ENCODE data around the gene SHB.

Gene SHB

GRCh38 chr9:38027714-38028113 is 41.3 kb downstream of the SHB start:
- DNase-seq (ENCODE audit: low read depth in 1 of 2, low spot score in 1 of 2), result no peak
- in situ Hi-C loops (cut with HindIII; ENCODE audit: low pct_unique_long_range_greater_than_20kb, low sequenced_read_pairs), result no loop called here
- no peak for TF ChIP-seq JUND (IDR thresholded peaks at IDR 0.05; ENCODE audit: low read depth)

DNA sequence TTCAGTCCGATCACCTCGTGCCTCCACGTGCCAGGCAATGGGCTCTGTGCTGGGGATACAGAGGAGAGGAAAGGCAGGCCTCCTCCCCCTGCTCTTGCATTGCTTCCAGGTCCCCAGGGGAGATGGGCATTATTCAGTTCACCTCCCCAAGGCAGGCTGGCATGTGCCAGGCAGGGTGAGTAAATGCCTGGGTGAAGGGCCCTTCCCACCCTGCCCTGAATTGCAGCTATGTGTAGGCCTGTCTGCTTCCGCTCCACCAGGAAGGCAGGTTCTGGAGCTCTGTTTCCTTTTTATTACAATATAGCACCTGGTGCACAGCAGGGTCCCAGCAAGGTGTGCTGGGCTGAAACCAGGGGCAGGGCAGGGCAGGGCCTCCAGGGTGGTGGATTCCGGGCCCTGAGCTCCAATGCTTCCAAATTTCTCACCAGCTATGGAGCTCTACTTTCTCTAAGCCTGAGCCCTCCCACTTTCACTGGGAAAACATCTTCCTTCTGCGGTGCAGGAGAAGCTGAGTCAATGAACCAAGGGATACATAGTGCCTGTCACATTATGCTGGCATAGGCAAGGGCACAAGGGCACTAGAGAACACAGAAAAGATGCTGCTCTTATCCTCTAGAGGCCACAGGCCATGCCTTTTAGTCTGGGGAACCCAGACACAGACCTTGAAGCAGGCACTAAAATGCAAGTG is 42.0 kb downstream of the SHB start:
- no peak for TF ChIP-seq JUND (IDR thresholded peaks at IDR 0.05; ENCODE audit: low read depth)
- in situ Hi-C loops (cut with HindIII; ENCODE audit: low pct_unique_long_range_greater_than_20kb, low sequenced_read_pairs), result no loop called here

DNA sequence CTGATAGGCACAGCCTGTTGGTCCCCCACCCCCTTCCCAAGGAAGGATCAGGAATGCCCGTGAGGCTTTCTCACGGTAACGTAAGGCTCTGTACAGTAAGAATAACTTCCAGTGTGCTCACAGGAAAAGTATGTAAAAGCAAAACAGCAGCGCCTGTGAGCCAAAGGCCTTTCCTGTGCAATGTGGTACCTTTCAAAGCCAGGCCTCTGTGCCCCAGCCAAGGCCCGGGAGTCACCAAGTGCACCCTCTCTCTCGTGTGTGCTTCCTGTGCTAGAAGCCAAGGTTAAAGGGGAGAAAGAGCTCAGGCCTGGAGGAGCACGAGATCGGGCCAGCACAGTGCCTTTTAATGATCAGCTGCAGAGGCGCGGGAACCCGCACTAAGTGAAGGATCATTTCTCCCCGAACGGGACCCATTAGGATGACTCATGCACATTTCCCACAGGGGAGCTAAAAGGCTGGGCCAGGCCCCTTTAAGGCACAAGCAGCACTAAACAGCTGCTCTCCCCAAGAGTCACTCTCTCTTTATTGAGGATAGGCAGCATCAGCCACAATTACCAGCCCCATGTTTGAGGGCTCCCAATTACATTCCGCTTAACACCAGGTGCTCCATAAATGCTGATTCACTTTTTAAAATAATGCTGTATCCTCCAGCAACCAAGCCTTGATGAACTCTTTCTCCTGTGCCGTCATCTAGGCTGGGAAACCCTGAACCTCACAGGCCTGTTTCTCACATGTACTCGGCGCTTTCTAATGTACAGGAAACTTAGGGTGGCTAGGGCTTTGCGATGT is 42.8 kb downstream of the SHB start:
- DNase-seq (ENCODE audit: low read depth in 1 of 2, low spot score in 1 of 2), result peak in 1 of 2 experiments; percentile 65
- in situ Hi-C loops (cut with HindIII; ENCODE audit: low pct_unique_long_range_greater_than_20kb, low sequenced_read_pairs), result no loop called here
- TF ChIP-seq JUND (IDR thresholded peaks at IDR 0.05; ENCODE audit: low read depth), result no peak

More for the DNA sequence above, 42.0 kb downstream of the SHB start:
- no peak for DNase-seq (ENCODE audit: low read depth in 1 of 2, low spot score in 1 of 2)

DNA sequence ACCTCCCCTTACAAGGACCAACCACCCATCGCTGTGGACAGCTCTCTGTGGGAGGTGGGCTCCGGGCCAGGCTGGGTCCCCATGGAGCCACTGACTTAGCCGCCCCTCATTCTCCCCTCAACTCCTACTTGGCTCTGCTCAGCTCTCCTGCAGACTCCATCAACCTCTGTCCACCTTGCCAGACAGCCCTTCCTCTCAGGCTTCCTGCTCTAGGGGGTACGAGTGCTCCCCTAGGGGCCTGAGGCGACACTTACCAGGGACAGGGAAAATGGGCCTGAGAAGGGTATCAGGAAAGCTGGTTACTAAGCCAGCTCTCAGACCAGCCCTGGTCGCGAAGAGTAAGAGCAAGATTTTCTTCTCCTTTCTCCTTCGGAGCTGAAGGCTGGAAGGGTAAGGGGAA is 43.9 kb downstream of the SHB start:
- in situ Hi-C loops (cut with HindIII; ENCODE audit: low pct_unique_long_range_greater_than_20kb, low sequenced_read_pairs), result no loop called here
- TF ChIP-seq JUND (IDR thresholded peaks at IDR 0.05; ENCODE audit: low read depth), result no peak
- DNase-seq (ENCODE audit: low read depth in 1 of 2, low spot score in 1 of 2), result no peak

DNA sequence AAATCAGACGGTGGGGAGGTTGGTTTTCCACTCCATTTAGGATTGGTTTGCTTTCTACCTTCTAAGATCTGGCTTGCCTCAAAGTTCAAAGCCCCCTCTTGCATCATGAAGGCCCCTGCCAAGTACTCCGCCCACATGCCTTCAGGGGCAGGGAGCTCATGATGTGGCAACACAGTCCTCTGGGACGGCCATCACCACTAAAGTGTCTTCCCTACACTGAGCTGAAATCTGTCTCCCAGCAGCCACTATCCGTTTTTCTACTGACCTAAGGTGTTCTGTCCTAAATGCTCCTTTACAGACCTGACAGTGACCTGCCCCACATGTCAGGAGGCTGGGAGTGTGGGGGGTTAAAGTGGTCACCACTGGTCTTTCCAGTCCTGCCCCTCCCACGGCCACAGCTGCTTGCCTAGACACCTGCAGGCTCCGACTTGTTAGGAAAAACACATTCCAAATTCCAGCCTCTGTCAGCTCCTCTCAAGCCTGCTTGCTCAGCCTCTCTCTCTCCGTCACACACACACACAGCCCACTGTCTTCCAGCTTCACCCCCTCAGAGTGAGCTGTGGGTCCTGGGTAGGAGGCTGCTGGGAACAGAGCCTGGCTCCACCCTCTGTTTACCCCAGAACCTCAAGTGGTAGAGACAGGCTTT is 44.9 kb downstream of the SHB start:
- TF ChIP-seq JUND (IDR thresholded peaks at IDR 0.05; ENCODE audit: low read depth), result no peak
- DNase-seq (ENCODE audit: low read depth in 1 of 2, low spot score in 1 of 2), result peak in 1 of 2 experiments; percentile 88
- in situ Hi-C loops (cut with HindIII; ENCODE audit: low pct_unique_long_range_greater_than_20kb, low sequenced_read_pairs), result no loop called here

DNA sequence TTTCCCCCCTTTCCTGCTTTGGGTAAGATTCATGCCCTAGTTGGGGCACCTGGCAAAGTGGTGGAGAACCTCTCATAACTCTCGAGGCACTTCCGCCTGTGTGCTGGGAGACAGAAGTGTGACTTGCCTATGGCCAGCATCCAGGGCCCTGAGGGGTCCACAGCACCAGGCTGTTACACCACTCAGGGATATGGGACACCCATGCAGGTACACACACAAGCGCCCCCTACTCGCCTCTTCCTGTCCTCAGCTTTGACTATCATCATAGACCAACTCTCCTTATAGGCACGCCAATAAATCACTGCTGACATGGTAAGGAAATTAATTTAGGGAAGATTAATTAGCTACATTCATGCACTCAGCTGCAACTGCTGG is 45.4 kb downstream of the SHB start:
- DNase-seq (ENCODE audit: low read depth in 1 of 2, low spot score in 1 of 2), result peak in 1 of 2 experiments; percentile 36
- in situ Hi-C loops (cut with HindIII; ENCODE audit: low pct_unique_long_range_greater_than_20kb, low sequenced_read_pairs), result no loop called here
- no peak for TF ChIP-seq JUND (IDR thresholded peaks at IDR 0.05; ENCODE audit: low read depth)

- TF ChIP-seq JUND (IDR thresholded peaks at IDR 0.05; ENCODE audit: low read depth), result no peak
- DNase-seq (ENCODE audit: low read depth in 1 of 2, low spot score in 1 of 2), result peak in 1 of 2 experiments; percentile 91
- in situ Hi-C loops (cut with HindIII; ENCODE audit: low pct_unique_long_range_greater_than_20kb, low sequenced_read_pairs), result no loop called here
These were observed 46.0 kb downstream of the SHB start for GRCh38 chr9:38022995-38023394.

DNA sequence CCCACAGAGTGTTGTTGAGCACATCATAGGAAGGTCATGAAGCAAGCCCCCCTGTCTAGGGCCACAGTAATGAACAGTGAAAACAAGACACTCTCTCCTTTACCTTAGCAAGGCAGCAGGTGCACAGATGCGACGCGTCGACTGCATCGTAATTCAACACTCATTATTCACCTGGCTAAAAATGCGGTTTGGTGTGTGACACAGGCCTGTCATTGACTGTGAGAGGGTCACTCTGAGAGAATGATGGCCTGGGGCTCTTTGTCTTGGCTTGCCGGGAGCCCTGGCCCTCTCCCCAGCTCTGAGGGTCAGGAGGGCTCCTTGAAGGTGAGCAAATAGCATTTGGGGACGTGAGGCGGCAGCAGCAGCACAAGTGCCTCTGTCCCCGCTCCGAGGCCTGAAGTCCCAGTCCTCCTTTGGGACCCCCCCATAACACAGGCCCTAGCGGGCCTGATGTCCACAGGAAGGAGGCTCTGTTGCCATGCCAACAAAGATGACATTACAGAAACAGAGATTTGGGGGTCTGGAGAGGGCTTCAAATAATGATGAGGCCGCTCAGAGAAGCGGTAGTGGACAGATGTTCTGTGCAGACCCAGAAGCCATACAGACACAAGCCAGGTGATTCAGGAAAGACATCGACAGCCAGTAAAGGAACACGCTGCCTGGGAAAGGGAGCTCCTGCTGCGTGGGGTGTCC is 46.7 kb downstream of the SHB start:
- peak in 1 of 2 experiments; percentile 40 for DNase-seq (ENCODE audit: low read depth in 1 of 2, low spot score in 1 of 2)
- in situ Hi-C loops (cut with HindIII; ENCODE audit: low pct_unique_long_range_greater_than_20kb, low sequenced_read_pairs), result no loop called here
- no peak for TF ChIP-seq JUND (IDR thresholded peaks at IDR 0.05; ENCODE audit: low read depth)

- peak in 1 of 2 experiments; percentile 72 for DNase-seq (ENCODE audit: low read depth in 1 of 2, low spot score in 1 of 2)
- TF ChIP-seq JUND (IDR thresholded peaks at IDR 0.05; ENCODE audit: low read depth), result no peak
- in situ Hi-C loops (cut with HindIII; ENCODE audit: low pct_unique_long_range_greater_than_20kb, low sequenced_read_pairs), result no loop called here
These were observed 48.6 kb downstream of the SHB start for GRCh38 chr9:38020151-38021076.

DNA sequence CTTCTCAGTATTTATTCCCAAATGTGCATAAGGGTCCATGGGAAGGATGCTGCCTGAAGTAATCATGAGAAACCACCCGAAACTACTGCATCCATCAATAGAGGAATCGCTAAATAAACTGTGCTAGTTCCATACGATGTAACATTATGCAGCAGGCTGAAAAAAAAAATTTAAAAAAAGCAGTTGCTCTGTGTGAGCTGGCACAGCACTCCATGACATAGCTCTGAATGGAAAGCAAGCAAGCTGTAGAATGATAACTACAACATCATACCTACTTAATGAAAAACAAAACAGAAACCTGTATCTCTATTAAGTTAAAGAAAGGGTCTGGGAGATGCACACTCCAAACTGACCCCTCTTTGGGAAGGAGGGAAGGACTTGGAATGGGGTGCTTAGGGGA is 49.3 kb downstream of the SHB start:
- TF ChIP-seq JUND (IDR thresholded peaks at IDR 0.05; ENCODE audit: low read depth), result no peak
- in situ Hi-C loops (cut with HindIII; ENCODE audit: low pct_unique_long_range_greater_than_20kb, low sequenced_read_pairs), result no loop called here
- no peak for DNase-seq (ENCODE audit: low read depth in 1 of 2, low spot score in 1 of 2)

DNA sequence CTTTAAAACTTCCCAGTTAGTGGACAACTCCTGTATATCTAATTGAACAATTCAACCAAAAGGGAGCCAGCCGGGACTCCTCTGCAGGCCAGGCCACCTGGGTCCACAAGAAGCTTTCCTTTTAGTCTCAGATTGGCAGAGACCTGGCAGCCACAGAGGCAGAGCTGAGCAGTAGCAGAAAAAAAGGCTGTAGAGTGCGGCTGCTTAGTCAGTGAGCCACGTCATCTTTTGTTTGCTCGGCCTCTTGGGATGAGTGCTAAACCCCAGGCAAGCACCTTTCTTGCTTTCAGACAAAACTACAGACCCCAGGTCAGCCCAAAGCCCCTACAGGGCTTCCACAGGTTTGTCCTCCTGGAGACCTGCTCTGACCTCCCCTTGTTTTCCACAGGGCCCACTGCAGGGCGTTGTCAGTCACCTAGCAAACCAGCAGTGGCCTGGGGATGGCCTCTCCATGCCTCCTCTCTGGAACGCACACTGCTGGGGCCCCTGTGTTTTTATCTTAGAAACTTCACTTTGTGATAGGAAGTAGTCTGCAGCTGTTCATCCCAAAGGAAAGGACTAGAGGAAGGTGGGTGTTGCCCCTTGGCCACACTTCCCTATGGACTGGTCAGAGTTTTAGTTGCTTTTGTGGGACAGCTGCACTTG is 49.9 kb downstream of the SHB start:
- in situ Hi-C loops (cut with HindIII; ENCODE audit: low pct_unique_long_range_greater_than_20kb, low sequenced_read_pairs), result no loop called here
- no peak for TF ChIP-seq JUND (IDR thresholded peaks at IDR 0.05; ENCODE audit: low read depth)
- peak in 1 of 2 experiments; percentile 62 for DNase-seq (ENCODE audit: low read depth in 1 of 2, low spot score in 1 of 2)
